ENCODE measurements around the gene MEGF11. TPM values are rescaled to one million over a fixed set of nuclear protein-coding genes. Genes with fewer than 3 reads are reported as not detected.

MEGF11 gene
- polyA plus RNA-seq, 3 donors, result not detected

GRCh38 chr15:66022163-66022525 is 231.4 kb downstream of the MEGF11 start:
- H3K27me3 Mint-ChIP-seq (ENCODE audit: low read depth in 3 of 3), result peaks cover 13 to 31% (median 14%) of the 10 kb centered on the region in 3 donors
- WGBS (ENCODE audit: insufficient coverage), result 59% methylated on average over 2 of the region's 3 CpGs
- no peaks in the 10 kb centered on the region for H3K36me3 ChIP-seq (replicated peaks in 1 of 2; ENCODE audit: control insufficient read depth in 1 of 2, insufficient read depth in 2 of 2, low read length in 2 of 2)
- H3K9me3 Mint-ChIP-seq, result no peaks in the 10 kb centered on the region
- no peak overlapping the region for H3K27ac Mint-ChIP-seq
- H3K4me3 ChIP-seq (replicated peaks in 1 of 3; ENCODE audit: low read depth in 2 of 3, low read length in 3 of 3), result no peak overlapping the region
- TF ChIP-seq, protein P1, sequence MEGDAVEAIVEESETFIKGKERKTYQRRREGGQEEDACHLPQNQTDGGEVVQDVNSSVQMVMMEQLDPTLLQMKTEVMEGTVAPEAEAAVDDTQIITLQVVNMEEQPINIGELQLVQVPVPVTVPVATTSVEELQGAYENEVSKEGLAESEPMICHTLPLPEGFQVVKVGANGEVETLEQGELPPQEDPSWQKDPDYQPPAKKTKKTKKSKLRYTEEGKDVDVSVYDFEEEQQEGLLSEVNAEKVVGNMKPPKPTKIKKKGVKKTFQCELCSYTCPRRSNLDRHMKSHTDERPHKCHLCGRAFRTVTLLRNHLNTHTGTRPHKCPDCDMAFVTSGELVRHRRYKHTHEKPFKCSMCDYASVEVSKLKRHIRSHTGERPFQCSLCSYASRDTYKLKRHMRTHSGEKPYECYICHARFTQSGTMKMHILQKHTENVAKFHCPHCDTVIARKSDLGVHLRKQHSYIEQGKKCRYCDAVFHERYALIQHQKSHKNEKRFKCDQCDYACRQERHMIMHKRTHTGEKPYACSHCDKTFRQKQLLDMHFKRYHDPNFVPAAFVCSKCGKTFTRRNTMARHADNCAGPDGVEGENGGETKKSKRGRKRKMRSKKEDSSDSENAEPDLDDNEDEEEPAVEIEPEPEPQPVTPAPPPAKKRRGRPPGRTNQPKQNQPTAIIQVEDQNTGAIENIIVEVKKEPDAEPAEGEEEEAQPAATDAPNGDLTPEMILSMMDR (IDR thresholded peaks at IDR 0.05), result no peak
- no peak overlapping the region for H2AFZ ChIP-seq (ENCODE audit: insufficient read depth, low read depth, low read length, poor library complexity, severe bottlenecking)
- no peak overlapping the region for H3K4me2 ChIP-seq (replicated peaks; ENCODE audit: extremely low read depth, low read length, poor library complexity, severe bottlenecking)
- DNase-seq, result no peak
- no peak overlapping the region for H3K27ac ChIP-seq (ENCODE audit: low read depth in 1 of 2, low read length in 2 of 2)
- no peak overlapping the region for H3K9ac ChIP-seq (ENCODE audit: insufficient read depth, low read length, poor library complexity, severe bottlenecking)
- H3K79me2 ChIP-seq (ENCODE audit: insufficient read depth, low read length), result no peaks in the 10 kb centered on the region
- H4K20me1 ChIP-seq (ENCODE audit: insufficient read depth, low read length), result no peaks in the 10 kb centered on the region
- H3K4me3 Mint-ChIP-seq, result no peak overlapping the region
- intact Hi-C loops (cut with micrococcal nuclease), result no loop called here
- H3K36me3 Mint-ChIP-seq, result no peaks in the 10 kb centered on the region
- H3K4me1 ChIP-seq (ENCODE audit: control insufficient read depth in 1 of 2, insufficient read depth in 2 of 2, low read length in 2 of 2), result no peaks in the 10 kb centered on the region
- no peaks in the 10 kb centered on the region for H3K27me3 ChIP-seq (ENCODE audit: control insufficient read depth in 2 of 2, insufficient read depth in 2 of 2, low read length in 2 of 2)
- H3K4me1 Mint-ChIP-seq, result no peaks in the 10 kb centered on the region
- no peaks in the 10 kb centered on the region for H3K9me3 ChIP-seq (replicated peaks in 1 of 2; ENCODE audit: control insufficient read depth in 1 of 2, insufficient read depth in 1 of 2, low read length in 2 of 2)

DNA sequence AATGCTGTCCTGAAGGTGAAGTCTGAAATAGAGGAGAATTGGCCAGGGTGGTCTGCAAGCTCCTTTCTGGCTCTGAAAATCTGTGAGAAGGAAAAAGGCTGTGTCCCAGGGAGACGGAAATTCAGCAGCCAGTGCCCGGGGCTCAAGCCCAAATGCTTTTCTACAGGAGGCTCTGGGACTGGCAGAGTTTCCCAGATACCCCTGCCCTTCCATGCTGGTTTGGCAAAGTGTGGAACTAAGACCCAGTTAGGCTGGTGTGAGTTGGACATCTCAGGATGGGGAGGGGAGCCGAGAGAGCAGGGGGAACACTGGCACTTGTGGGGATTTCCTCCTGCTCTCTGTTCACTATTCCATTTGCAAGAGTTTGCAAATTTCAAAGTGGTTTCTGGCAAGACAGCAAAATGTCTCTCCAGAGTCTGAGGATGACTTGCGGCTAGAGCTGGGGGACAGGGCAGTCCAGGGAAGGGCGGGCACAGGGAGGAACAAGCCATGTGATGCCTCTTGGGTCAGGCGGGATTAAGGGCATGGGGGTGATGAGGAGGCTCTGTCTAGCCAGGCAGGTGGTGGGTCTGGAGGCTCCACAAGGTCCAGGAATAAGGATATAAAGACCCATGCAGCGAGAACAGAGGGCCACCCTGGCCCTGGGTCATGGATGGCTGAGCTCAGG is 231.9 kb downstream of the MEGF11 start:
- Histone ChIP-seq H3K9me3 (replicated peaks in 1 of 2; ENCODE audit: control insufficient read depth in 1 of 2, insufficient read depth in 1 of 2, low read length in 2 of 2) (no peaks in the 10 kb centered on the region), H3K27ac (ENCODE audit: low read depth in 1 of 2, low read length in 2 of 2) (no peak overlapping the region), H3K9ac (ENCODE audit: insufficient read depth, low read length, poor library complexity, severe bottlenecking) (no peak overlapping the region), H3K27me3 (ENCODE audit: control insufficient read depth in 2 of 2, insufficient read depth in 2 of 2, low read length in 2 of 2) (no peaks in the 10 kb centered on the region), H4K20me1 (ENCODE audit: insufficient read depth, low read length) (no peaks in the 10 kb centered on the region), H3K4me2 (replicated peaks; ENCODE audit: extremely low read depth, low read length, poor library complexity, severe bottlenecking) (no peak overlapping the region), H3K36me3 (replicated peaks in 1 of 2; ENCODE audit: control insufficient read depth in 1 of 2, insufficient read depth in 2 of 2, low read length in 2 of 2) (no peaks in the 10 kb centered on the region), H3K79me2 (ENCODE audit: insufficient read depth, low read length) (no peaks in the 10 kb centered on the region), H3K4me1 (ENCODE audit: control insufficient read depth in 1 of 2, insufficient read depth in 2 of 2, low read length in 2 of 2) (no peaks in the 10 kb centered on the region), H2AFZ (ENCODE audit: insufficient read depth, low read depth, low read length, poor library complexity, severe bottlenecking) (no peak overlapping the region), H3K4me3 (replicated peaks in 1 of 3; ENCODE audit: low read depth in 2 of 3, low read length in 3 of 3) (no peak overlapping the region)
- H3K4me3 Mint-ChIP-seq, result no peak overlapping the region
- peaks cover 14 to 31% (median 17%) of the 10 kb centered on the region in 3 donors for H3K27me3 Mint-ChIP-seq (ENCODE audit: low read depth in 3 of 3)
- TF ChIP-seq, protein P1 (IDR thresholded peaks at IDR 0.05), result no peak
- H3K9me3 Mint-ChIP-seq, result no peaks in the 10 kb centered on the region
- no peaks in the 10 kb centered on the region for H3K36me3 Mint-ChIP-seq
- intact Hi-C loops (cut with micrococcal nuclease), result no loop called here
- H3K4me1 Mint-ChIP-seq, result no peaks in the 10 kb centered on the region
- WGBS (ENCODE audit: insufficient coverage), result 80% methylated on average over 4 of the region's 7 CpGs
- H3K27ac Mint-ChIP-seq, result no peak overlapping the region
- no peak for DNase-seq
